B cell (primary cell): ENCODE results near the gene SYTL1. TPM values are rescaled to one million over a fixed set of nuclear protein-coding genes. Genes with fewer than 3 reads are reported as not detected.

Experiments used
- ATAC-seq: fragments of 200-7000 bp; cut with Tn5 transposase; one replicate; pipeline ENCODE4 v1.10.0; 2021; ENCODE audit warnings: low read depth, mild to moderate bottlenecking, moderate number of reproducible peaks, moderate library complexity
- CTCF ChIA-PET: fragments of 350-600 bp; sonication (Branson Sonifier 250); formaldehyde crosslinking; loops from one replicate; lab custom pipeline; 2021; ENCODE audit warnings: antibody characterized with exemption, inconsistent platforms; lab: Charles Lee
- POLR2A ChIA-PET: fragments of 350-600 bp; sonication (Branson Sonifier 250); formaldehyde crosslinking; loops from one replicate; lab custom pipeline; 2021; ENCODE audit warnings: antibody characterized with exemption; lab: Charles Lee
- DNase-seq: peaks from one replicate; pipeline ENCODE4 v3.0.0; 2013
- H2AFZ ChIP-seq: 2 replicates; pipeline ENCODE4 v1.6.1; 2012; ENCODE audit warnings: mild to moderate bottlenecking, low read depth, low read length; ENCODE audit not compliant: insufficient read depth, poor library complexity, severe bottlenecking
- H3K27ac ChIP-seq, 2 donors: 1 replicate in 1 of 2; 2 replicates in 1 of 2; pipeline ENCODE4 v1.5.1; 2012 to 2013; ENCODE audit warnings: low read length in 2 of 2, mild to moderate bottlenecking in 2 of 2, moderate library complexity in 1 of 2
- H3K27me3 ChIP-seq, 4 experiments: fragments of 200-600 bp in 1 of 4; sonication (generic) in 1 of 4; replicated peaks in 1 of 4; 1 replicate in 2 of 4; 2 replicates in 2 of 4; pipeline versions ENCODE4 v1.6.1 to v1.7.0; 2013 to 2016; ENCODE audit warnings: low read length in 3 of 4, mild to moderate bottlenecking in 2 of 4, mixed read lengths in 1 of 4, moderate library complexity in 1 of 4; ENCODE audit not compliant: insufficient read depth in 4 of 4, control insufficient read depth in 3 of 4; ENCODE audit errors: control extremely low read depth in 1 of 4
- H3K36me3 ChIP-seq, 2 experiments: replicated peaks in 1 of 2; 1 replicate in 1 of 2; 2 replicates in 1 of 2; pipeline versions ENCODE4 v1.6.1 to v1.7.1; 2013; ENCODE audit warnings: low read length in 1 of 2; ENCODE audit not compliant: insufficient read depth in 2 of 2, control insufficient read depth in 1 of 2; ENCODE audit errors: control extremely low read depth in 1 of 2, extremely low read depth in 1 of 2
- H3K4me1 ChIP-seq, 2 donors: fragments of 200-600 bp in 1 of 2; sonication (generic) in 1 of 2; 1 replicate in 1 of 2; 2 replicates in 1 of 2; pipeline versions ENCODE4 v1.5.1 to v1.6.1; 2013 to 2017; ENCODE audit warnings: low read length in 2 of 2; ENCODE audit not compliant: control insufficient read depth in 2 of 2, insufficient read depth in 2 of 2
- H3K4me2 ChIP-seq: replicated peaks from 2 replicates; pipeline ENCODE3; 2012; ENCODE audit warnings: mild to moderate bottlenecking, low read depth, low read length; ENCODE audit not compliant: poor library complexity, severe bottlenecking
- H3K4me3 ChIP-seq, 5 experiments: fragments of 200-600 bp in 1 of 5; sonication (generic) in 1 of 5; 1 replicate in 3 of 5; 2 replicates in 2 of 5; pipeline versions ENCODE4 v1.5.1 to v1.7.0; 2011 to 2016; ENCODE audit warnings: low read length in 4 of 5, mild to moderate bottlenecking in 4 of 5, low read depth in 2 of 5, control low read depth in 1 of 5, moderate library complexity in 1 of 5; ENCODE audit not compliant: insufficient read depth in 1 of 5; ENCODE audit errors: control extremely low read depth in 1 of 5, extremely low read depth in 1 of 5
- H3K79me2 ChIP-seq: fragments of 200-600 bp; sonication (generic); one replicate; pipeline ENCODE4 v1.6.0; 2016; ENCODE audit warnings: low read length; ENCODE audit not compliant: control insufficient read depth, insufficient read depth
- H3K9ac ChIP-seq: fragments of 200-600 bp; sonication (generic); 2 replicates; pipeline ENCODE4 v1.6.1; 2017; ENCODE audit warnings: mild to moderate bottlenecking, low read length, moderate library complexity
- H3K9me3 ChIP-seq, 3 donors: one replicate each; pipeline versions ENCODE4 v1.6.1 to v1.7.1; 2013; ENCODE audit warnings: low read length in 2 of 3; ENCODE audit not compliant: control insufficient read depth in 2 of 3, insufficient read depth in 1 of 3; ENCODE audit errors: control extremely low read depth in 1 of 3
- H4K20me1 ChIP-seq: 2 replicates; pipeline ENCODE4 v1.6.0; 2012; ENCODE audit warnings: mild to moderate bottlenecking, low read length; ENCODE audit not compliant: insufficient read depth, control insufficient read depth, poor library complexity, severe bottlenecking
- H3K27ac Mint-ChIP-seq: one replicate; pipeline ENCODE4 v1.8.0; 2021; ENCODE audit warnings: mixed read lengths
- H3K27me3 Mint-ChIP-seq: one replicate; pipeline ENCODE4 v1.8.0; 2021; ENCODE audit warnings: mixed read lengths
- H3K4me1 Mint-ChIP-seq: one replicate; pipeline ENCODE4 v1.8.0; 2021; ENCODE audit warnings: mixed read lengths
- H3K4me3 Mint-ChIP-seq: one replicate; pipeline ENCODE4 v1.8.0; 2021; ENCODE audit warnings: mixed read lengths
- H3K9me3 Mint-ChIP-seq: one replicate; pipeline ENCODE4 v1.8.0; 2022; ENCODE audit warnings: mixed read lengths; ENCODE audit not compliant: insufficient read depth
- CTCF ChIP-seq: fragments of 200-600 bp; IDR thresholded peaks from one replicate; pipeline ENCODE4 v1.8.0; 2022; ENCODE audit warnings: antibody characterized with exemption, mild to moderate bottlenecking
- EZH2 ChIP-seq: IDR thresholded peaks from 2 replicates; pipeline ENCODE4 v1.6.1; 2012; ENCODE audit warnings: borderline replicate concordance, low read depth, mild to moderate bottlenecking, moderate library complexity, low read length; ENCODE audit not compliant: insufficient read depth, poor library complexity, severe bottlenecking
- WGBS: methylation state at CpG from one replicate; pipeline ENCODE4 v1.1.5; 2013; ENCODE audit warnings: missing lambda C conversion rate; ENCODE audit not compliant: insufficient coverage; 5-methylcytosine and 5-hydroxymethylcytosine counted together
- intact Hi-C: fragments of 100-400 bp; cut with micrococcal nuclease; formaldehyde crosslinking; loops from one replicate; pipeline ENCODE4 v1.10.0; 2022
- polyA plus RNA-seq: library from polyadenylated mRNA; depleted of rRNA; stranded (reverse); fragments of >200 nt; gene quantifications from 2 replicates; pipeline ENCODE4 v1.2.3, GENCODE V29; 2012
- total RNA-seq, 2 donors: library from RNA; stranded (reverse); fragments of 120-200 nt in 1 of 2; gene quantifications; 1 replicate in 1 of 2; 2 replicates in 1 of 2; pipeline versions ENCODE4 v1.2.3 to v1.2.4, GENCODE V29; 2013 to 2022

Gene SYTL1
- total and polyA plus RNA-seq, 2 donors (not counting 1 experiment from before 2014, with no cell fraction given): 159 to 444 TPM

DNA sequence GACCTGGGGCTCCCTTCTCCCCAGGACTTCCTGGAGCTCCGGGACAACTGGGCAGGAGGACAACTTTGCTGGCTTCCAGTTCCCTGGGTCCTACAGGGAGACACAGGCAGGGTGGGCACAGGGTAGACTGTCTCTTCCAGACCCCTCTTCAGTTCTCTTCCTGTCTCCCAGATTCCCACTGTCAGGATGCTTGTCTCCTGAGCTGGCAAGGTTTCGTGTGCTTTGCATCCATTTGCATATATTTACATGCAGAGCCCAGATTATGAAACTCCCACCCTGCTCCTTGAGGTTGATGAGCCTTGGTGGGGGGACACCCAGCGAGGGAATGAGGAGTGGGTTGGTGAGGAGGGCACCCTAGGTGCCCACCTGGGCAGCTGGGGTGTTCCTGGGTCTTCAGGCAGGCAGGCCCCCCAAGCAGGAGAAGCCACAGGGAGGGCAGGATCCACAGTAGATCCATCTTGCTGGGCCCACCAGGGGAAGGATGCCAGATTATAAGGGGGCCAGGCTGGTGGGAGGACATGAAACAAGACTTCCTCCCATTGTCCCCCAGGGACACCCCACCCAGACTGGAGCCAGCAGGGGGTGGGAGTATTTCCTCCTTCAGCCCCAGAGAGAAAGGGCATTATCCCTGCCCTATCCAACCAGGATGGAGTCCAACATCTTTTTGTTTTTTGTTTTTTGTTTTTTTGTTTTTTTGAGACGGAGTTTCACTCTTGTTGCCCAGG, 32.7 kb downstream of the SYTL1 start, which contains the start of gene FCN3:
Gene FCN3 (minus strand): TSS at position 463 of the 725 bp plus-strand sequence. CDS start 6 bp downstream, at position 457.
- DNase-seq (no peak), ATAC-seq (no peak)
- Histone ChIP-seq H3K27ac (no peak within 1 kb of the TSS), H2AFZ (no peak within 1 kb of the TSS), H3K27me3 (no peaks in the 10 kb centered on the region), H3K9ac (no peak within 1 kb of the TSS), H4K20me1 (no peaks in the 10 kb centered on the region), H3K36me3 (no peaks in the 10 kb centered on the region), H3K79me2 (no peaks in the 10 kb centered on the region), H3K9me3 (no peaks in the 10 kb centered on the region), H3K4me1 (peaks cover 14 to 36% of the 10 kb centered on the region in 2 donors), H3K4me3 (no peak within 1 kb of the TSS), H3K4me2 (no peak within 1 kb of the TSS)
- ChIA-PET CTCF (interaction anchor here (1.0 to 1.4 kb wide), 4 partner anchors 12 to 263 kb away, joined by 3 to 7 read pairs (median 4); no protein-coding TSS in a partner anchor), POLR2A (no interaction called here)
- intact Hi-C loops: no loop called here
- WGBS: 76% methylated on average over 2 of the region's 4 CpGs
- Mint-ChIP-seq H3K27ac (peak within 1 kb of the TSS; percentile 26), H3K9me3 (no peaks in the 10 kb centered on the region), H3K27me3 (no peaks in the 10 kb centered on the region), H3K4me1 (peaks cover 26% of the 10 kb centered on the region), H3K4me3 (no peak within 1 kb of the TSS)
- TF ChIP-seq CTCF (no peak), EZH2 (no peak)

DNA sequence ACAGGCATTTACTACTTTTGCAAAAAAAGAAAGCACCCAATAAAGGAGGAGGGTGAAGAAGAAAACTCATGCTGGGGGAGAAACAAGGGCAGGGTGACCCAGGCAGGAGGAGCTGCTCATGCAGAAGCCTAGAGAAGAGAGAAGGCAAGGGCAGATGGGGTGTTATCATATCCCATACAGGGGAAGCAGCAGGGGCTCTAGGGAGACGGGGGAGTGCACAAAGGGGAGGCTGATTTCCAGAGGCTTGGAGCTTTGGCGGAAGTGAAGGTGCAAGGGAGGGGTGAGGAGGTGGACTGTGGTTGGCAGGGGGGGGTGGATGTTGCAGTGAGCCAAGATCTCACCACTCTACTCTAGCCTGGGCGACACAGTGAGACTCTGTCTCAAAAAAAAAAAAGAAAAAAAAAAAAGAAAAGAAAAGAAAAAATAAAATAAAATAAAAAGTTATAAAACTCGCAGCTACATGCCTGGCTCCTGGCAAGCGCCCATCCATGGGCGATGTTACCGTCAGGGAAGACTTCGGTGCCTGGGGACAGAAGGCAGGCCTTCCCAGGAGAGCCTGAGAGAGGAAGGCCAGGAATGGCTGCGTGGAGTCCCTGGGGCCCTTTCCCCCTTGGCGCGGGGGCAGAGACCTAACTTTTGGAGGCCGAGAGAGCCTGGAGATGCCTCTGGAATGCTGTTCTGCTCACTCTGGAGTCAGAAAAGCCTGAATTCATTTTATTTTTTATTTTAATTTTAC, 36.1 kb downstream of the SYTL1 start:
- Histone ChIP-seq H3K4me3 (no peak overlapping the region), H3K36me3 (no peaks in the 10 kb centered on the region), H3K27me3 (no peaks in the 10 kb centered on the region), H3K79me2 (no peaks in the 10 kb centered on the region), H3K4me1 (peaks cover 8 to 17% of the 10 kb centered on the region in 2 donors), H3K4me2 (no peak overlapping the region), H2AFZ (no peak overlapping the region), H3K27ac (no peak overlapping the region), H3K9ac (no peak overlapping the region), H3K9me3 (peaks cover 0 to 4% (median 0%) of the 10 kb centered on the region in 3 donors), H4K20me1 (no peaks in the 10 kb centered on the region)
- ChIA-PET POLR2A (no interaction called here), CTCF (interaction anchor here (1.0 to 1.7 kb wide), 5 partner anchors 10 to 82 kb away, joined by 5 to 8 read pairs (median 6); partner anchors contain the start of gene MAP3K6)
- no peaks in the 10 kb centered on the region for H3K9me3 Mint-ChIP-seq
- no peak for ATAC-seq
- H3K4me3 Mint-ChIP-seq: no peak overlapping the region
- peaks cover 4% of the 10 kb centered on the region for H3K27me3 Mint-ChIP-seq
- 93% methylated on average over 6 of the region's 12 CpGs for WGBS
- no peak overlapping the region for H3K27ac Mint-ChIP-seq
- no peak for TF ChIP-seq CTCF
- no peak for TF ChIP-seq EZH2
- intact Hi-C loops: no loop called here
- no peak for DNase-seq
- H3K4me1 Mint-ChIP-seq: peaks cover 9% of the 10 kb centered on the region
